Activated CD4-positive, alpha-beta T cell treated with anti-CD3 and anti-CD28 coated beads for 48 hours (primary cell): Measurements from ENCODE around the gene TMIGD3.

Experiments
- DNase-seq: peaks from one replicate; pipeline ENCODE4 v3.0.0-alpha.2; 2020

Gene TMIGD3

GRCh38 chr1:111507411-111508201, 4.2 kb upstream of the TMIGD3 start:
- DNase-seq, result peak; percentile 67

GRCh38 chr1:111506561-111506960, 3.1 kb upstream of the TMIGD3 start:
- DNase-seq, result no peak

DNA sequence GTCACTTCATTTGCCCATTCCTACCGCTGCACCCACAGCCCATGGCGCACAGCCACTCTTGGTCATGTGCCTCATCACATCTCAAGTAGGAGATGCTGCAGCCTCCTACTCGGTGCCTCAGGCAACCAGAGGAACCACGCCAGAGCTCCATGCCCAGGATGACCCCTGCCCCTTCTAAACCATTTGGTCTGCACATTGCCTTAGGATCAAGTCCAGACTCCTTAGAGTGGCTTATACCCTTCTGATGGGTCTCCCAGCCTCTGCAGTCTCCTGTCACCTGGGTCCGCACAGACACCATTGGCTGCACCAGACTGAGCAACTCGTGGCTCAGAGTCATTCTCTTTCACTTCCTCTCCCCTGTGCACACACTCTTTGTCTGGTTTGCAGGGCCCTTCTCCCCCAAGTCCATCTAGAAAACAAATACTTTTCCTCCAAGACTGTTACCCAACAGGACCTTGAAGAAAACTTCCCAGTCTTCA, 2.2 kb upstream of the TMIGD3 start:
- no peak for DNase-seq

GRCh38 chr1:111504097-111504496, 664 bp upstream of the TMIGD3 start:
- DNase-seq, result no peak

- no peak for DNase-seq
Measured at GRCh38 chr1:111501645-111502044, 1.8 kb downstream of the TMIGD3 start.

DNA sequence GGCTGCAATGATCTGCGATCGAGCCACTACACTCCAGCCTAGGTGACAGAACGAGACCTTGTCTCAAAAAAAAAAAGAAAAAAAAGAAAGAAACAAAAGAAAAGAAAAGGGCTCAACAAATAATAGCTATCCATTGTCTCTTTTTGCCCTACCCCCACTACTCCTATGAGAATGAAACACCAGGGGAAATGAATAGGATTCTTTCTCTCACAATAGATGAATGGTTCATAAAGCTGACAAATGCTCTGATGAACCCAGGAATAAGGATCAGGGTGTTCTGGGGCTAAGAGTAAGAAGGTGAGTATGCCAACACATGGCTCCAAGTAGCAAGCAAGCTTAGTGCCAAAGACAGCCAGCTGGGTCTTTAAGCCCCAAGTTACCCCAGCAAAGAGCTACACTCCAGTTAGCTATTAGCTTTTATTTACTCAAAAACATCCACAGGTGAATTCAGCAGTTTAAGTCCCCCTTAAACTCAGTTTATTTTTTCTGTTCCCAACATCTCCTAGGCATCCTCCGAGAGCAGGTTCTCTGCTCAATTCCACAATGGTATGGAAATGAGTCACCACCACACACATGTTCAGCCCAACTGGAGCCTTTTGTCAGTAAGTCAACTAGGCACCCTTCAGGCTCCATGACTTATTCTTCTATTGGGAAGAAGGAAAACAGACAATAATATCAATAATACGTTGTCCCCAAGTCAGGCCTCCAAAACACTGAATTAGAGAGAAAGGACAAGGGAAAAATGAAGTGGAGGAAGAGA, 4.2 kb downstream of the TMIGD3 start:
- no peak for DNase-seq

GRCh38 chr1:111497592-111497991, 5.8 kb downstream of the TMIGD3 start:
- DNase-seq, result no peak

DNA sequence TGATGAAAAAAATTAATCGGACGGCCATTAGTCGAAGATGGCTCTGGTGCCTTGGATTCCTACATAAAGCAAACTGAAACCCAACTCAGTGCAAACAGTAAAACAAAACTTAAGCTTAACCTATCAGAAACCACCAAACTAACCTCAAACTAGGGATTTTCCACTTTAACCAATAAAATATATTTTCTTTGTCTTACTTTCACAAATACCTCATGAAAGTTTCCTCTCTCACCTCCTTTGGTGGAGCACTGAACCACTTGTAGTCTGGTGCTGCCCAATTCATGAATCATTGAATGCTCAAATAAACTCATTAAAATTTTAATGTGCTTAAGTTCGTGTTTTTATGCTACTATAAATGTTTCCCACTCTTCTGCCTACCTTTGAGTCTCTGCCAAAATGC, 7.0 kb downstream of the TMIGD3 start:
- no peak for DNase-seq

DNA sequence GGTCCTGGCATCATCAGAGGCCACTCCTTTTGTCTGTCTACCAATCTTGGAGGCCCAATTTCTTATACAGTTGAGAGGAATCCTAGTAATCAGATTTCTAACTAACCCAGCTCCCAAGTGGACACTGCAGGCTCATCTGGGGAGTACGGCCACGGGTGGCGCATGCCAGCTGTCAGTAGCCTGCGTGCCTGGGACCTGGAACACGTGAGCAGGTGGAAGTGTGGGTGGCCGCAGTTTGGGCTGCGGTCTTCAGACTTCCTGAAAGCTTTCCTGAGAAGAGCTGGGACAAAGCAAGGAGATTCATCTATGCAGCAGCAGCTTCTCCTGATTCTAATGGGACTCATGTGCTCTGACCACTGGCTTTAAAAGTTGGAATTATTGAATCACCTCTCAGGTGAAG, 12.4 kb downstream of the TMIGD3 start:
- DNase-seq, result no peak

DNA sequence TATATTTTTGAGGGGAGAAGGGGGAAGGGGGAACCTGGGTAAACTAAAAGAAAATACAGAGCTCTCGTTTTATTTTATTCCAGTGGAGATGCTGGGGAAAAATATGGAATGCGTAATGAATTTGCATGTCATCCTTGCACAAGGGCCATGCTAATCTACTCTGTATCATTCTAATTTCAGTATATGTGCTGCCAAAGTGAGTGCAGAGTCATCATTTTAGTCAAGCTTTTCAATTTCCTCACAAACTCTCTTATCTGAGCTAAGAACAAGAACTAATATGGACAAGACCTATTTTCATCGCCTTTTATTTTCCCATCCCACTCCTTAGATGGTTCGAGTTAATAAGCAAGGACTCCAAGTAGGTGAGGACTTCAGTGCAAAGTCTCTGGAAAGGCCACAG, 13.2 kb downstream of the TMIGD3 start:
- no peak for DNase-seq

- DNase-seq, result no peak
Measured at GRCh38 chr1:111489604-111490003, 13.8 kb downstream of the TMIGD3 start.

- DNase-seq, result no peak
Measured at GRCh38 chr1:111488669-111489068, 14.8 kb downstream of the TMIGD3 start.

GRCh38 chr1:111487133-111487532, 16.3 kb downstream of the TMIGD3 start:
- no peak for DNase-seq

DNA sequence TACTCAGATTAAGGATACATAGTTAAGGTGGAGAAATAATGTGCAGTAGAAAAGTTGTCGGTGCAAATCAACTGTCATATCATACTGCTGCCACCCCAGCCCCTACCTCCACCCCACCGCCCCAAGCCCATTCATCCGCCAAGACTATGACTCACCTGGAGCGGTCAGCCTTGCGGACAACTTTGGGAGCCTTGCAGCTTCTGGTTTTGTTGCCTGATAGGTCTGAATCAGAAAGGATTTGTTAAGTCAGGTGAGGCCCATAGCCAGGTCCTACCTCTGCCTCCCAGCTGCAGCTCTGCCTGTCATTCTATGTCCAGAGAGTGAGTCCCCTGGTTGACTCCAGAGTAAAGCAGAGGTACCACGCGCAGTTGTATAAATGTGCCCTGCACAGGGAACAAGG, 17.0 kb downstream of the TMIGD3 start:
- DNase-seq, result no peak

DNA sequence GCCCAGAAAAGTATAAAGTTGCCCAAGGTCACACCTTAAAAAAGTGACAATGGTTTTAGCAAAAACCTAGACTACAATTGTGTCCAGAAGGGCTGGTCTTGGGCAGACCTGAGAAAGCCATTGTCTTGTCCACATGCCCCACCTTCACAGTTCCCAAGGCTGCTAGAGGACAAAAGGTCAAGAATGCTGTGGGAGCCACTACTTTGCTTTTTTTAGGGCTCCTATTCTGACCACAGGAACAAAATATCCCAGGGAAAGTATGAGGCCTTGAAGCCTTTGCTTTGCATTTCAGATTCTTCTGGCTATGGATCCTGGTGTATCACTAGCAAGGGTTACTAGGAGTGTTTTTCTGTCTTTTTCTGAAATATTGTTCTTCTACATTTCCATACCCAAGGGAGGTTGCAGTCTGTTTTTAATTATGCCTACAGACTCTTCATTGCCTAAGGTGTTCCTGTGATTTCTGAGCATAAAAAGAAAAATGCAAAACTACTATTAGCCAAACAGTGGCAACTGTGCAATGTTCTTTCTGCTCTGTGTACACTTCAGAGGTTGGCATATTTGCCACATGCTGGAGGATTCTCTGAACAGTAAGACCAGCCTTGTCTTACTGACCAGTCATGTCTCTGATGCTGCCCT, 18.9 kb downstream of the TMIGD3 start:
- DNase-seq, result no peak

DNA sequence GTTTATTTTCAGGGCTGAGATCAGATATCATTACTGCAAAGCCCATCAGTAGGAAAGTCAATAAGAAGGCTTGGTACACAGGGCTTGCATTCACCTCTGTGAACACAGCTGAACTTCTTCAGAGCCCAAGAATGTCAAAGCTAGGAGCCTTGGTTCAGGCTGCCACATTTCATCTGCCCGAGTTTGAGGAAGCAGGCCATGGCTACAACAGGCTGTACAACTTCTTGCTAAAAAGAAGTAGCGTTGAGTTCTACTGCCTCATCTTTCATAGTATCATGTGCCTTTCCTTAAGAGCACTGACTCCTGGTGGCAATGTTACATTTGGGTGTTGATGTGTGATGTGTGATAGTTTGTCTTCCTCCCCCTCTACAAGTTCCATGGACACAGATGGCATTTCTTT, 19.6 kb downstream of the TMIGD3 start:
- DNase-seq, result no peak

DNA sequence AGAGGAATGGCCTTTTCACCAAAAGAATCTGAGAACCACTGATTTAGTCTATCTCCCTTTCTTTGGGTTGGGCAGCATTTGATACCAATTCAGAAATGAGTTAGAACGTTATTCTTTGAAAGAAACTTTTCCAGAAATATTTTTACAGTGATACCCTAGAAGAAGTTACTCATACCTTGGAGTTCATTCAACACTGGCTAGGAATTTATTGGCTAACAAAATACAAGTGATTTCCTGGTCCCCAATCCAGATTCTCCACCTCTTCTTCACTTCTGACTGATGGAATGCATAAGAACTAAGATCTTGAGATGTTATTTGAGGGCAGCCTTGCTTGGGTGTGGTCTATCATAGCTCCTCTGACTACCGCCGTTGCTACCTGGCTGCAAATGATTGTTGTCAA, 20.3 kb downstream of the TMIGD3 start:
- no peak for DNase-seq

DNA sequence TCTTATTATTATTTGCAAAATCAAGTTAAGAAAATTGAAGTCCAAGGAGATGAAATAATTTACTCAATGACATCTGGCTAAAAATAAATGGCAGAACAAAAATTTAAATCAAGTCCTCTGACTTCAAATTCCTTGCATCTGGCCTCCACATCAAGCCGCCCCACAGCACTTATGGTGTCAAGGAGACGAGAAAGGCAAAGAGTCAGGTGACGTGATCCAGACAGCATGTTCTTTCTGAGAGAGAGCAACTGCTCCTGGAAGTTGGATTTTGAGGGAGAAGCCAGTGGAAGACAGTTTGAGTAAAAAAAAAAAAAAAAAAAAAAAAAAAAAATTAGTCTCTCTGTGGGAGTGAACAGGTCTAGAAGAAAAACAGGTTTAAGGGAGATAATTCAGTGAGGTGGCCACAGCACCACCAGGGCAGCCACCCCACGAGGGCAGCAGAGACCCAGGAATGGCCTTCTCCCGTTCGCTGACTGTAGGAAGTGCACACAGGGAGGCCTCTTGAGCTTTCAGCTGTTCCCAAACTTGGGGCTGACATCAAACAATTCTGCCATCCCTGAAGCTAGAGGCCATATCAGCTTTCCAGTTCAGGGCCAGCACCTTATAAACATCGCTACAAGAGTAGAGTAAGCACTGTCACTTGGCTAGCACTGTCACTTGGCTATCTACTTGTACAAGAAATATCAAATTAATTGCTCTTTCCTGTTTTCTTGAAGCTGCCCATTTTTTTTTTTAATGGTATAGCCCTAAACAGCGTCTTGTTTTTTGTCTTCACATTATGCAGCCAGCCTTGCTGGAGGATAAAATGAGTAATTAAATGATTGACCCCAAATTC, 21.8 kb downstream of the TMIGD3 start:
- peak; percentile 76 for DNase-seq

GRCh38 chr1:111480674-111481073, 22.8 kb downstream of the TMIGD3 start:
- DNase-seq, result no peak

DNA sequence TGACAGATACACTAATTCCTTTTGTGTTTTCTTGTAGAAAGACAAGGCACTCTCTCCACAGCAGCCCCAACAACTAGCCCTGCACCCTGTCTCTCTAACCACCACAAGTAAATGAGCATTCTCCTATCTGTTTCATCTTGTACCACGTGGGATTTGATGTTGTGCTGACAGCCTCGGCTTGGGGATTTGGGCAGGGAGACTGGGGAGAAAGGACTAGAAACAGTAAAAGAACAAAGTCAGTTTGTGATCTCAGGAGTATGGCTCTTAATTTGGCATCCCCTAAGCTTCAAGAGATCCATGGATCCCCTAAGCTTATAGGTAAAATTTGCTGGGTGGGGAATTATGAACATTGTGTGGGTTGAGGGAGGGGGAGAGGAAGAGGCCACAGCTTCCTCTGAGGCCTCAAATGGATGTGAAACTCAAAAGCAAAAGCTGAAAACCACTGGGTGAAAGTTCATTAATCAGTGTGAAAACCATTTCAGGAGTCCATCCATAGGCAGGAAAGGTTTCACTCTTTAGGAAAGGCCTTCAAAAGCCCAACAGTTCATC, 26.6 kb downstream of the TMIGD3 start:
- peak; percentile 59 for DNase-seq

- no peak for DNase-seq
Measured at GRCh38 chr1:111476214-111476613, 27.2 kb downstream of the TMIGD3 start.

- DNase-seq, result peak; percentile 65
Measured at GRCh38 chr1:111475701-111476100, 27.7 kb downstream of the TMIGD3 start.

GRCh38 chr1:111474521-111474920, 28.9 kb downstream of the TMIGD3 start:
- no peak for DNase-seq
